GM18505 (cell line): Measurements from ENCODE around the gene KRTAP12-4.
"Not testable (repeated sequence)": the region's sequence is repeated elsewhere in the genome, so short reads cannot be mapped to it uniquely, and the experiment has no call there.

ENCODE experiments used
- ATAC-seq: cut with Tn5 transposase; IDR thresholded peaks from one replicate; pipeline ENCODE4 v1.9.1; 2021; ENCODE audit not compliant: unreplicated experiment
- POLR2A ChIP-seq: IDR thresholded peaks from 4 replicates; pipeline ENCODE4 v1.6.1; 2011; ENCODE audit warnings: borderline replicate concordance; ENCODE audit not compliant: insufficient read depth, insufficient read length; ENCODE audit errors: extremely low read depth

Gene KRTAP12-4

GRCh38 chr21:44625756-44626155 lies 28.7 kb downstream of the KRTAP12-4 start:
- ATAC-seq = no peak

GRCh38 chr21:44623575-44623974 lies 30.9 kb downstream of the KRTAP12-4 start:
- no peak for ATAC-seq
- TF ChIP-seq POLR2A = no peak

More at GRCh38 chr21:44625756-44626155, 28.7 kb downstream of the KRTAP12-4 start:
- TF ChIP-seq POLR2A = no peak

- no peak for TF ChIP-seq POLR2A
- ATAC-seq = no peak
Observed at GRCh38 chr21:44619886-44620285, 34.6 kb downstream of the KRTAP12-4 start.

- no peak for ATAC-seq
- no peak for TF ChIP-seq POLR2A
Observed at GRCh38 chr21:44618909-44619308, 35.5 kb downstream of the KRTAP12-4 start.

GRCh38 chr21:44618504-44618903 lies 36.0 kb downstream of the KRTAP12-4 start:
- ATAC-seq = no peak
- TF ChIP-seq POLR2A = no peak

- TF ChIP-seq POLR2A = no peak
- no peak for ATAC-seq
Observed at GRCh38 chr21:44617071-44617501, 37.4 kb downstream of the KRTAP12-4 start.

GRCh38 chr21:44616591-44616926 lies 37.9 kb downstream of the KRTAP12-4 start:
- no peak for ATAC-seq
- no peak for TF ChIP-seq POLR2A

GRCh38 chr21:44615911-44616590 lies 38.4 kb downstream of the KRTAP12-4 start:
- ATAC-seq = no peak

GRCh38 chr21:44615466-44615865 lies 39.0 kb downstream of the KRTAP12-4 start:
- no peak for ATAC-seq
- TF ChIP-seq POLR2A = no peak

More at GRCh38 chr21:44615911-44616590, 38.4 kb downstream of the KRTAP12-4 start:
- TF ChIP-seq POLR2A = no peak

GRCh38 chr21:44614961-44615391 lies 39.5 kb downstream of the KRTAP12-4 start:
- no peak for TF ChIP-seq POLR2A
- no peak for ATAC-seq

GRCh38 chr21:44614161-44614631 lies 40.3 kb downstream of the KRTAP12-4 start:
- TF ChIP-seq POLR2A = no peak
- no peak for ATAC-seq

GRCh38 chr21:44613386-44614155 lies 40.9 kb downstream of the KRTAP12-4 start:
- TF ChIP-seq POLR2A = no peak
- no peak for ATAC-seq

GRCh38 chr21:44612669-44613229 lies 41.7 kb downstream of the KRTAP12-4 start:
- no peak for ATAC-seq
- no peak for TF ChIP-seq POLR2A

- ATAC-seq = no peak
- TF ChIP-seq POLR2A = no peak
Observed at GRCh38 chr21:44612029-44612486, 42.4 kb downstream of the KRTAP12-4 start, which contains the start of gene KRTAP10-8. Gene KRTAP10-8, plus strand, starts transcription at chr21:44612079. Its CDS starts 22 bp downstream, at chr21:44612101.

GRCh38 chr21:44611551-44611950 lies 42.9 kb downstream of the KRTAP12-4 start:
- TF ChIP-seq POLR2A = no peak
- no peak for ATAC-seq

- ATAC-seq = not testable (repeated sequence)
Observed at GRCh38 chr21:44610157-44610843, 44.2 kb downstream of the KRTAP12-4 start.
